Femur (tissue), 1 donor: Measurements from ENCODE around the gene CCNL2.

Experiments
- DNase-seq: peaks from one replicate; pipeline ENCODE4 v3.0.0-alpha.2; 2017

Gene CCNL2

DNA sequence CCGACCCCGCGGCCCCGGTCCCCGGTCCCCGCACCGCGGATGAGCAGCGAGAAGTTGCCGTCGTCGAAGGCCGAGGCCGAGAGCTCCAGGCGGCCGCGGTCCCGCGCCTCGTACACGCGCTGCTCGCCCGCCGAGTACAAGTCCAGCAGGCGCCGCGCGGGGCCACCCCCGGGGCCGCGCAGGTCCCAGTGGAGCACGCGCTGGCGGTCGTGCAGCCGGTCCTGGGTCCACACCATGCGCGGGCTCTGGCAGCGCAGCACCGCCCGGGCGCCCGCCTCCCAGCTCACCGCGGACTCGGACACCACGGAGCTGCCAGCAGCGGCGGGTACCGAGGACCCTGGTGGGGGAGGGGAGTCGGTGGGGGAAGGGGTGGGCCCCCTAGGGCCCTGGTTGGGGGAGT is 43.7 kb downstream of the CCNL2 start:
- peak; percentile 40 for DNase-seq

DNA sequence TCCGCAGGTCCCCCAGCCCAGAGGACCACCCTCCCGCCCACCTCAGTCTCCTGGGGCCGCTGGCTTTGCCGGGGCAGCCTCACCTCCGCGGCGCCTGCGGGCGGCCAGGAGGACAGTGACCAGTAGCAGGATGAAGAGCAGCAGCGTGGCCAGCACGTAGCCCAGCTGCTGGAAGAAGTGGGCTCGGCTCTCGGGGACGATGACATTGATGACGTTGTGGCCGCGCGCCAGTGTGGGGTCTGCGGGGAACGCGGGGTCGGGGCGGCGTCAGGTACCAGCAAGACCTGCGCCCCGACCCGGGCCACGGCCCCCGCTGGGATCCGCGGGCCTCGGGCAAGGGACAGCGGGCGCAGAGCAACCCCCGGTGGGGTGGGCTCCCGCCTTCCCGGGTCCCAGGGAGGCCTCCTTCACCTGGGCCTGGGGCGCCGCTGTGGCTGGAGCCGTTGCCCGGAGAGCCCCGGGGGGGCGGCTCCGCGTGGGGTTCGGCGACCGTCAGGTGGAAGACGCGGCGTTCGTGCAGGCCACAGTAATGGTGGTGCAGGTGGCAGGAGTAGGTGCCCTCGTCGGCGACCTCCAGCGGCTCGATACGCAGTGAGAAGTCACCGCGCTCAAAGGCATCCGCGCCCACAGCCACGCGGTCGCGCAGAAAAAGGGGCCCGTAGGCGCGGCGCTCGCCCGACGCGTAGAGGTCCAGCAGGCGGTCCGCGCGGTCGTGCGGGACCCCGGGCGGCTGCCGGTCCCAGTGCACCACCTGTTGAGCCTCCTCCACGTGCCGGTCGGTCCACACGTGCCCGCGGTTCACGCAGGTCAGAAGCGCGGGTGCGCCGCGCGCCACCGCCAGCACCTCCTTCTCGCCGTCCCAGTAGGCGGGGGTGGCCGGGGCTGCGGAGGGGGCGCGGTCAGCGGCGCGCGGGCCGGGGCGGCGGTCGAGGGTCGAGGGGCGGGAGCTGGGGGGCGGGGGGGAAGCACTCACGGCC is 44.6 kb downstream of the CCNL2 start:
- DNase-seq: no peak

DNA sequence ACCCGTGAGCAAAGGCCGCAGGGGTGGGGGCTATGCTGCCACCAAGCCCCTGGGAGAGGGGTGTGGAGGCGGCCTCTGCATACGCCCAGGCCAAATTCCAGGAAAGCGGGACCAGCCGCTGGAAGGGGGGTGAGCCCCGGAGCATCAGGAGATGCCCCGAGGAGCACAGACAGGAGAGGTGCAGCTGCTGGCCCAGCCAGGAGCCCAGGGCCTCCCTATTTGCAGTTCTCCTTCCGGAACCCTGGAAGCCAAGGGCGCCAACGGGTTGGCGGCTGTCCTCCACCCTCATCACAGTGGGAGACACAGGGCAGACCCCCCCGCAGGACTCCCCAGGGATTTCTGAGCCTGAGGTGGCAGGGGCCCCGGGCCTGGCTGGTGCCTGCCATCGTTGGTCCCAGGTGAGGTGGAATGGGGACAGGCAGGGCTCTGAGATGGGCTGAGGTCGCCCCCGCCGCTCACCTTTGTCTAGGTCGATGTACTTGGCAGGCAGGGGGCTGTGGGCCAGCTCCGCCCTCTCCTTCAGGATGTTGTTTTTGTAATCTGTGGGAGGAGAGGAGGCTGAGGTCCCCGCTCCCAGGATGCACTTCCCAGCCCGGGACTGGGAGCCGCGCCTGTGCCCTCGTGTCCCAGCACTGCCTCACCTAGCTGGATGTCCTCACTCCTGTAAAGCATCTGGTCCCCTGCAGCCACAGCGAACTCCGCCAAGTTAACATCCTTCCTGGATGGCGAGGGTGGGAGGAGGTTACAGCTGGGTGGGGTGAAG is 45.6 kb downstream of the CCNL2 start:
- no peak for DNase-seq

DNA sequence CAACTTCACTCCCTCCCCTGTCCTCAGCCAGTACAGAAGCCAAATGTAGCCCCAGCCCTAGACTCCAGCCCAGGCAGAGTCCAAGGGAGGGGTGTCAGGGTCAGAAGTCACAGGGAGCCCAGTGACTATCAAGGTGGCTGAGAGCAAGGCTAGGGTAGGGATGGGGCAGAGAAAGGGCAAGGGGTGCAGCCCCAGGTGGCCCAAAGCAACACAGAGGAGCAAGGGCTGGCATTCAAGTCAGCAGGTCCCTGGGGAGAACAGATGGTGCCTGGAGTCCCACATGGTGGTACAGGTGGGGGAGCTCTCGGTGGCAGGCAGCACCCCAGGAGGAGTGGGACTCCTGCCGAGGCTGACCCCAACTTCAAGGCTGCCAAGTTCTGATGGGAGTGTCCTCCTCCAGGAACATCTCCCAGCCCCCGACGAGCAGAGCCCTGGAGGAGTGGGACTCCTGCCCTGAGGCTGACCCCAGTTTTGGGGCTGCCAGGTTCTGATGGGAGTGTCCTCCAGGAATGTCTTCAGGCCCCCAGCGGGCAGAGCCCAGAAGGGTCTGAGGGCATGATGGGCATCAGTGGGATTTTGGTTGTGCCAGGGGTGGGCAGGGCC is 46.2 kb downstream of the CCNL2 start:
- no peak for DNase-seq

DNA sequence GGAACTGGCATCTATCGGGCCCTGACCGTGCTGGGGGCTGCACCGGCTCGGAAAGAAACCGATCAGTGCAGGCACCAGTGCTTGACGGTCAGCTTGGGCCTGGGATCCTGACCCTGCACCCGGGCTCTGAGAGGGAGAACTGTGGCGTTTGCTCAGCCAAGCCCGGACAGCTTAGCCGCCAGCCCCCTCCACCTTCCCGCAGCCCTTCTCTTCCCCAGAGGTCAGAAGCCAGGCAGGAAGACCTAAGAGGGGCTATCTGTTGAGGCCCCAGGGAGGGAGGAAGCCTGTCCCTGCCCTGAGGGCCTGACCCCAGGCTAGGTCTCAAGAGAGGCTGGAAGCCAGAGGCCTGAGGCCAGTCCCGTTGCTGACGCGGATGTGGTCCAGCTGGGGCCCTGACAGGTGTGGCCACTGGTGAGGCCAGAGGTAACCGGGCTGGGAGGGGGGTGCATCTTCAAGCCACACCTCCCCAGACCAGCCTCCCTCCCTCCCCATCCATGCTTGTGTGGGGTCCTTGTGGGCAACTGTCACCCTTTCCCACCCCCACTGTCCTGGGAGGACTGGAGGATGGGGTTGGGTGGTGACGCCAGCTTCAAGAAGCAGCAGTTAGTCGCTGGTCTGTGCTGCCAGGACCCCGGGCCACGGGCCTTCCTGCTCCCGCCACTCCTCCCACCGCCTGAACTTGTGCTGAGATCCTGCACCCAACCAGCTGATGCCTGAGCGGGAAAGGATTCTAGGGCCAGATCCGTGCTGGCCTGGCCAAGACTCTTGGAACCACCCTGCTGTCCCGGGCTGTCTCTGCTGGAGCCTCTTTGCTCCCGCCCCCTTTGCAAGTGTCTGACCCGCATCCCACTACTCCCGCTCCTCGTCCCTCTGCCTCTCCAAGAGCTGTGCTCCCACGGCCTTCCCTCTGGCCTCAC is 47.4 kb downstream of the CCNL2 start:
- peak; percentile 84 for DNase-seq

DNA sequence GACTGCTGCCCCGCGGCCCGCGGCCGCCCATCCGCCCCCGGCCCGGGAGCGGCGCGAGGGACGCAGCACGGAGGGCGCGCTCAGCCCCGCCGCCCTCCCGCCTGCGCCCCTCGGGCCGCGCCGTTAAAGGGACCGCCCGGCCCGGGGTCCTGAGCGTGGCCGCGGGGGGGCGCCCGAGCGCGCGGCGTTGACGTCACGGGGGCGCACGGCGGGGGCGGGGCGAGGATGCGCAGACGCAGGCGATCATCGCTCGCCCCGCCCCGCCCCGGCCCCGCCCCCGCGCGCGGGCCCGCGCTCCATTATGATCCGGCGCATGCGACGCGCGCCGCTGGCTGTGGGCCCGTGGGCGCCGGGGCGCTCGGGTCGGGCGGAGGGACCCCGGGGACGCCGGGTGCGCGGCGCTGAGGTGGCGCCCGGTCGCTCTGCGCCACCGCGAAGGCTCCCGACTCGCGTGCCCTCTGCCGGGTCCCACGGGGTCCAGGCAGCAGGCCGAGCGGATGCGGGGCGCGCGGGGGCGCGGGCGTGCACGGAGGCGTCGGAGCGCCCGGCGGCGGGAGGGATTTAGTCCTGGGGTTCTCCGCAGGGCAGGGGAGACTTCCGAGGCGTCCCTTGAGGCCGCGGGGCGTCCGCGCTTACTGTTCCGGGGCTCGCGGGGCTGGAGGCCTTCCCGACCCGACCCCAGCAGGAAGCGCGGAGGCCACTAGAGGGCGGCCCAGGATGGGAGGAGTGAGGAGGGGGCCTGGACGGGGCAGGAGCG is 49.7 kb downstream of the CCNL2 start, which contains the start of gene DVL1:
DVL1 (minus strand) TSS at position 163 of the 757 bp plus-strand sequence. CDS start 353 bp downstream, outside the sequence.
- peak; percentile 82 for DNase-seq

DNA sequence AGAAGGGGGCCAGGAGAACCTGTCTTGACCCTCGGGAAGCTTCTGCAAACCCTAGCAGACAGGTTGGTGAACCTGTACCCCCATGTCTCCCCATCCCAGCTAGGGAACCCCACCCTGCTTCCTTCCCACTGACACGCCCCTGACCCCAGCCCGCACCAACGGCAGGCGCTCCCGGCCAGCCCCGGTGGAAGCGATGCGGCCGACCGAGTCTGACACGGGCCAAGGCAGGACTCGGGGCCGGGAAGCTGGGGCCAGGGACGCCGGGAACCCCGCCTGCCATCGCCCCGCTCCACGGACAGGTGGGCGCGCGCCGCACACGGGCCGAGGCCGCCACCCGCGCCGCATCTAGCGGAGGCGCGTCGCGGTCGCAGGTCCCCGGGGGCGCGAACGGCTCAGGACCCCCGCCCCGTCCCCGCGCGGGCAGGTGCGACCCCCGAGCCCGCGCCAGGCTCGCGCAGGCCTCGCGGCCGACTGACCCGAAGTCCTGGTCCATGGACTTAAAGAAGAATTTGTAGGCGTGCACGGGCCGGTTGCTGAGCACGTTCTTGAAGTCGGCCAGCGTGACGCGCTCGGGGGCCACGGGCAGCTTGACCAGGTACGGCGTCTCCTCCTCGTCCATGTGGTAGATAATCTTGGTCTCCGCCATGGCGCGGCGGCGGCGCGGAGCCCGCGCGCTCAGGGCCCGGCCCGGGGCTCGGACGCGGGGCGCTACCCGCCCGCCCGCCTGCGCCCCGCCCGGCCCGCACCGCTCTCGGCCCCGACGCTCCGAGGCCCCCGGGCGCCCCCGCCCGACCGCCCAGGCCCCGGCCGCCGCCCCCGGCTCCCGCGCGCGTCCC is 50.5 kb downstream of the CCNL2 start:
- DNase-seq: no peak

DNA sequence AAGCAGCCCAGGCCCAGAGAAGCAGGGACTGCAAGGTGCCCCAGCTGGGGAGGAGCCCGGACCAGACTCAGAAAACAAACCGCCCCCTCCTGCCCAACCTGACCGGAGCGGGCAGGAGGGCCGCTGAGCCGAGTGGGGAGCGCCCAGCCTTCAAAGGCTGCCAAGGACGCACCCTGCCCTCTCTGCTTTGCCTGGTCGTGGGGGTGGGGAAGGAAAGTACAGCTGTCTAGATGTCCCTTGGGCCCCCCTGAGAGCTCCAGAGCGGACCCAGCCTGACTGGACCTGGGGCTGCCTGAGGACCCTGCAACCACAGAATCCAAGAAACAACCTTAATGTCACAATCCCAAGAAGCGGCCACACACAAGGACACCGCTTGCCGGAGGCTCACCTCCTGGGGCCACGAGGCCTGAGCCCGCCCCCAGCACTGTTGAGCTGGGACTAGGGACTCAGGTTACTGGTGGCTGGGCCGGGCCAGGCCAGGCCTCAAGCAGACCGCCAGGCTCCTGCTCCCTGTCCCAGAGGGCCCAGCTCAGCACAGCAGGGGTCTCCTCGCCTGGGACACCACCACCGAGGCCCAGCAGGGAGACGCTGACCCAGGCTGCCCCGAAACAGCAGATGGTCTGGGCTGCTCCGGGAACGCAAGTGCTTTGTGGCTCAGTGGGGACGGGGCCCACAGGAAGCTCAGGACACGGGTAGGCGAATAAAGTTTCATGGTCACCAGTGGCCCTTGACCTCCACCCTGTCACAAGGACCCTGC is 51.3 kb downstream of the CCNL2 start:
- no peak for DNase-seq

DNA sequence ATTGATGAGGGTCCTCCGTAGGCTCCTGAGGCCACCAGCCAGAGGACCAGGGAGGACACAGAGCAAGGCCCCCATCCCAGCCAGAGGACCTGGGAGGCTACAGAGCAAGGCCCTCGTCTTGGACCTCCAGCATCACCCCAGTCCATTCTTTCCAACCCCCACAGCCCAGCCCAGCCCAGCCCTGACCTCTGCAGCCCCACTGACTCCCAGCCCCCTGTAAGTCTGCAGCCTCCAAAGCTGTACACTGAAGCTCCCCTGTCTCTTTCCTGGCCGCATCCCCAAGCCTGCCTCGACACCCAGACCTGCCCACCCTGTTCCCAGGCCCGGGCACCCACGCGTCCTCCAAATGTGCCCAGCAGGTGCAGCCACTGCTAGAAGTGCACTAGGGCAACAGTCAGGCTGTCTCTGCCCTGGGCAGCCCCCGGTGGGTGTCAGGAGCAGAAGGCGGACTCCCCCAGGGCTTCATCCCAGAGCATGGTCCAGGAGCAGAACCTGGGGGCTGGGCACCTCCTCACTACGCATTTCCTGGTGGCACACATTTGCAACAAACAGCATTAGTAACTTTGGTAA is 52.0 kb downstream of the CCNL2 start:
- DNase-seq: no peak

DNA sequence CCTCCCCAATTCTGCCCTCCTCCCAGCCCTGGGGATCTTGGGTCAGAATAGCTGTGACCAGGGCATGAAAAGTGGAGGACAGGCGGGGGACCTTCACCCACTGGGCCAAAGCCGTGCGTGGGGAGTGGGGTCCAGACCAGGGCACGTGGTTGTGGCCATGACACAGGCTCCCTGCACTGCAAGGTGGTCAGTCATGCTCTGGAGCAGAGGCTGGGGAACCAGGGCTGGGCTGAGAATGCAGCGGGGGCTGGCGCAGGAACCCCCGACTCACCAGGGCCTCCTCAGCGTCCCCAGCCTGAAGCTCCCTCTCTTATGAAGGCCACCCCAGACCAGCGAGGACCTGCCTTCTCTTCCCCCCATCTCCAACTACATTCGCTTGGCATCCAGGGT is 52.6 kb downstream of the CCNL2 start:
- no peak for DNase-seq

DNA sequence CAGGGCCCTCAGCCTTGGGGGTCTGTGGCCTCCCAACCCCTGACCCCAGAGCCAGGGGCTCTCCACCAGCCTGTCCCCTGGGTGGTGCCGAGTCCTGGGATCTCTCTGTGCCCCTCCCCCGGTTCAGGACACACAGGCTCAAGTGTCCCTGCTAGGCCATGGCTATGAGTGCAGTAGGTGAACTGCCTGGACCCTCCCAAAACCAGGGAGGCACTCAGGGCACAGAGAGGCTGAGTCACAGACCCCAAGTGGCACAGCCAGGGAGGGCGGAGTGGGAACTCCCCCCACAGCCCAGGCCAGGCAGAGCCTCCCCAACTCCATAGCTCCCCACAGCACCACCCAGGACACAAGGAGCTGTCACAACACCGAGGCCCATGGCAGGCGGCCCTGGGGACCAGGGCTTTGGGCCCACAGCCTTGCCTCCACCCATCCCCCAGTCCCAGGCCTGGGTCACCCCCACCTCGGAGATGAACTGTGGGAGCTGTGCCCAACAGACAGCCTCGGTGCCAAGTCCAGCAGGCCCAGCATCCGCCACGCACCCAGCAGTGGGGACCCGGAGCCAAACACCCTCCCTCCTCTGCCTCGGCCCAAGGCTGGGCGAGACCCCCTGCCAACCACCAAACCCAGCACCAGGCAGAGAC is 53.2 kb downstream of the CCNL2 start:
- no peak for DNase-seq

DNA sequence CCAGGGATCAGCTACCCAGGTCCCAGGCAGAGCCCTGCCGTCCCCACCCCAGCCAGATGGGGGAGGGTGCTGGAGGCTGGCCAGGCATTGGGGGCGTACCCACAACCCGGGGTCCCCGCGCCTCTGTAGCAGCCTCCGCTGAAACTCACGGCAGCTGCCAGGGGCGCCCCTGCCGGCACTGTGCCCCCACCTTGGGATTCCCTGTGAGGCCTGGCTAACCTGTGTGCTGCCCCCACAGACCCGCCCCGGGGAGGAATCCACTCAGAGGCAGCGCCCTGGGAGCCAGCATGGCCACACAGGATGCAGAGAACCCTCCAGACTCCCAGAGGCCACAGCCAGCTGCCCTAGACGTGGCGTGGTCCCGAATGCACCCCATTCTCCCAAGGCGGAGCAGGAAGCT is 53.8 kb downstream of the CCNL2 start:
- no peak for DNase-seq

DNA sequence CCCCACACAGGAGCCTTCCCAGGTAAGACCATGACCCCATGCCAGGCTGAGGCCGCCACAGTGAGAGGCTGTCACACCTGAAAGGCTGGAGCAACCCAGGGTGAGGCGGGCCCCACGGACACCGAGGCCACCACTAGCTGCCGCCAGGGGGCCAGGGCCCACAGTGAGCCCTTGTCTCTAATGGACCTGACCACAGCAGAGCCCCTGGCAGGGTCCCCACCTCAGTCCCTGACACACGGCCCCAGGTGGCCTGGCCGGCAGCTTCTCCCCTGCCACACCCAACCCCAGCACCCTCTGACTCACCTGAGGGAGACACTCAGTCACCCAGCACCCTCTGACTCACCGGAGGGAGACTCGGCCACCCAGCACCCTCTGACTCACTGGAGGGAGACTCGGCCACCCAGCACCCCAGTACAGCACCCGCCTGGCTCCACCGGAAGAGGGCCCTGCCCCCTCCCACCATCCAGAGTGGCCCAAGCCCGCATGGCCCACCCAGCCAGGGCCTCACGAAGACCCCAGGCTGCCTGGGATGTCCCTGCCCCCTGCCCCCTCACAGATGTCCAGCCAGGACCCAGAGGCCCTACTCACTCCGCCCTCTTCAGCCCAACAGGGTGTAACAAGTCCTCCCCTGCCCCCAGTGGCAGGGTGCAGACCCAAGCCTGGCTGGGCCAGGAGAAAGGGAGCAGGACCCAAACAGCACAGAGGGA is 54.3 kb downstream of the CCNL2 start:
- no peak for DNase-seq

DNA sequence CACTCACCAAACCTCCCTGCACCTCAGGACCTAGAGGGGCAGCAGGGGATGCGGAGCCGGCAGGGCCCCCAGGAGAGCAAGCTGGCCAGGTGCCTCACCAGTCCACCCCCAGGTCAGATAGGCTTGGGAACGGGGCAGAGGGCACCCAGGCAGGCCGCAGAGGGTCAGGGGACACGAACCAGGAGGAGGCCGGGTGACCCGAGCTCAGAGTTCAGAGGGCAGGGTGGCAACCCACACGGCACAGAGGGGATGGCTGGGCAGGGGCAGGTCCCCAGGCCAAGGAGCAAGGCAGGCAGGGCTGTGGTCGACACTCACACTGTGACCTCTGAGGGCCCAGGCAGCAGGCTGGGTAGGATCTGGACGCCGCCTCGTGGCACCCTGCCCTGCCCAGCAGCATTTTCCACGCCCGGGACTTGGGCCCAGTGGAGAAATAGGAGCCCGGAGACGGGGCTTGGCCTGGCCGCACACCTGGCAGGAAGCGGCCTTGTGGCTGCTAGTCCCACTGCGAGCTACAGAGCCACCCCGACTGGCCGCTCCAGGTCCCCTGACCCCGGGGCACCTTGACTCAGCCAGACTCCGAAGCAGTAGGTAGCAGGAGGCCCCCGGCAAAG is 55.2 kb downstream of the CCNL2 start:
- no peak for DNase-seq

DNA sequence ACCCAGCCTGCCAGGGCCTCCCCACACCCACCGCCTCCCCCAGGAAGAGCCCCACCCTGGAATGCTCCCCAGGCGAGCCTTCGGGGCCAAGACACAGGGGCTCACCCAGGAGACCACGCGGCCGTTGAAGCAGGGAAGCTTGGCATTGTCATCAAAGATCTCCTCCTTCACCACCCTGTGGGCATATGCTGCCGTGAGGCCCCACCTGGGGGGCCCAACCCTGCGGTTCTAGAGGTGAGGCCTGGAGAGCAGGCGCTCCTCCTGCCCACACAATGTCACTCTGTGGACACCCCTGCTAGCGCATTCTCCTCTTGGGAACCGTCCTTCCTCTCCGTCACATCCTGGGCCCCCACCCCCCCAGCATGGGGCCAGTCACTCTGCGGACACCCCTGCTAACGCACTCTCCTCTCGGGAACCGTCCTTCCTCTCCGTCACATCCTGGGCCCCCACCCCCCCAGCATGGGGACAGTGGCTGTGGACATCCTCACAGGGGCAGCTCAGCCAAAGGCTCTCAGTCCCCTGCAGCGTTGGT is 56.5 kb downstream of the CCNL2 start:
- no peak for DNase-seq

DNA sequence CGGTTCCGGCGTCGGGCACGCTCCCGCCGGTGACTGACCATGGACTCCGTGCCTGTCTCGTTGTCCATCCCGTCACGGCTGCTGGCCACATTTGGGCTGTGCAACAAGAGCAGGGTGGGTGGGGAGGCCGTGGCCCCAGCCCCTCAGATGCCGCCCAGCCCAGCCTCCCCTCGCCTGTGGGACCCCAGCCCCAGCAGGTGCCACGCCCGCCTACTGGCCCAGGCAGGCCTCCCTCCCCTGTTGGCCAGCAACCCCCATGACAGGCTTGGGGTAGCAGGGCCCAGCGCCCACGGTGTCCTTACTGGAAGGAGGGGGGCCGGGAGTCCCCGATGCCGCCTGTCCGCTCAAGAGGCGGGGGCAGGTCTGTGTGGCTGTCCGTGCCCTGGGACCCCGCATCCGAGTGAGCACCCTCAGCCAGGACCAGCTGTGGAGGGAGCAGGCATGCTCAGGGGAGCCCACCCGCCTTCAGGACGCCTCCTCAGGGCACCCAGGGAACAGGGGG is 57.0 kb downstream of the CCNL2 start:
- DNase-seq: no peak

DNA sequence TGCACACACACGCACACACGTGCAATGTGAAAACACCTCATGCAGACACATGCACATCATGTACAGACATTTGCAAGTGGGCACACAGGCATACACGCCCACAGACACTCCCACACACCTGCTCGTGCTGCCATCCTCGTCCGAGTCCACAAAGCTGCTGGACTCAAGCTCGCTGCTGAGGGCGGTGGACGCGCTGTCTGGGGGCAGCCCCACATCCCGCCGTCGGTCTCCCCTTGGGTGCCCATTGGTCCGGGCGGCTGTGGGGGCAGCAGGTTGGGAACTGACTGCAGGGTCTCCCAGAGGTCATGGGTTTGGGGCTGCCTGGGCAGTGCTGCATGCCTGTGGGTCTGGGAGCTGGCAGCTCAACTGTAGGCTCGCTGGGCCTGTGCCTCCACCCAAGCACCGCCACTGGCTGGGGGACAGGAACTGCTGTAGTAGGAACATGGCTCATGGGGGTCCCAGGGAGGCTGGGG is 57.5 kb downstream of the CCNL2 start:
- DNase-seq: no peak
